Neuronal stem cell (in vitro differentiated cells): ENCODE measurements around the gene NPEPPS.
"Not testable (repeated sequence)": the region's sequence is repeated elsewhere in the genome, so short reads cannot be mapped to it uniquely, and the experiment has no call there.

Experiments used
- DNase-seq: peaks from one replicate; pipeline ENCODE4 v3.0.0-alpha.2; 2013; ENCODE audit warnings: low spot score
- H2AFZ ChIP-seq: one replicate; pipeline ENCODE4 v1.6.1; 2013; ENCODE audit warnings: mild to moderate bottlenecking, low read length, inconsistent platforms
- H2AK5ac ChIP-seq: 2 replicates; pipeline ENCODE4 v1.6.1; 2013; ENCODE audit warnings: low read depth, mild to moderate bottlenecking, inconsistent platforms, low read length, moderate library complexity, mixed read lengths
- H2BK120ac ChIP-seq: 2 replicates; pipeline ENCODE4 v1.6.1; 2013; ENCODE audit warnings: low read depth, mild to moderate bottlenecking, inconsistent platforms, low read length, moderate library complexity, mixed read lengths
- H2BK12ac ChIP-seq: one replicate; pipeline ENCODE4 v1.6.1; 2013; ENCODE audit warnings: low read length, inconsistent platforms
- H2BK15ac ChIP-seq: 2 replicates; pipeline ENCODE4 v1.6.1; 2013; ENCODE audit warnings: mild to moderate bottlenecking, low read length, inconsistent platforms, mixed read lengths
- H2BK5ac ChIP-seq: one replicate; pipeline ENCODE4 v1.6.1; 2013; ENCODE audit warnings: inconsistent platforms, mild to moderate bottlenecking, low read length, moderate library complexity
- H3K14ac ChIP-seq: one replicate; pipeline ENCODE4 v1.6.1; 2013; ENCODE audit warnings: low read length, inconsistent platforms
- H3K18ac ChIP-seq: 2 replicates; pipeline ENCODE4 v1.6.1; 2013; ENCODE audit warnings: low read length, inconsistent platforms
- H3K23ac ChIP-seq: 2 replicates; pipeline ENCODE4 v1.6.1; 2013; ENCODE audit warnings: low read depth, mild to moderate bottlenecking, mixed read lengths, low read length, inconsistent platforms; ENCODE audit not compliant: poor library complexity
- H3K27ac ChIP-seq: replicated peaks from 3 replicates; pipeline ENCODE4 v1.5.1; 2013; ENCODE audit warnings: low read length, inconsistent platforms
- H3K27me3 ChIP-seq, 3 experiments: 2 replicates each; pipeline ENCODE4 v1.6.1; 2013; ENCODE audit warnings: low read length in 3 of 3, mild to moderate bottlenecking in 2 of 3, inconsistent platforms in 1 of 3, low read depth in 1 of 3, mixed read lengths in 1 of 3, moderate library complexity in 1 of 3; ENCODE audit not compliant: control insufficient read depth in 3 of 3, insufficient read depth in 3 of 3
- H3K36me3 ChIP-seq, 2 donors: replicated peaks in 1 of 2; 2 replicates each; pipeline ENCODE4 v1.6.1; 2013; ENCODE audit warnings: low read length in 2 of 2; ENCODE audit not compliant: control insufficient read depth in 2 of 2, insufficient read depth in 2 of 2
- H3K4ac ChIP-seq: 2 replicates; pipeline ENCODE4 v1.6.1; 2013; ENCODE audit warnings: inconsistent platforms, mild to moderate bottlenecking, low read length, moderate library complexity
- H3K4me1 ChIP-seq, 2 donors: 1 replicate in 1 of 2; 2 replicates in 1 of 2; pipeline ENCODE4 v1.6.1; 2013; ENCODE audit warnings: low read length in 2 of 2, low read depth in 1 of 2; ENCODE audit not compliant: control insufficient read depth in 2 of 2, insufficient read depth in 1 of 2
- H3K4me2 ChIP-seq: one replicate; pipeline ENCODE4 v1.6.1; 2013; ENCODE audit warnings: mild to moderate bottlenecking, low read length, inconsistent platforms; ENCODE audit not compliant: insufficient read depth, poor library complexity, severe bottlenecking
- H3K4me3 ChIP-seq, 2 donors: 2 replicates each; pipeline ENCODE4 v1.5.1; 2013; ENCODE audit warnings: low read length in 2 of 2, mild to moderate bottlenecking in 2 of 2, inconsistent platforms in 1 of 2, moderate library complexity in 1 of 2
- H3K79me1 ChIP-seq: one replicate; pipeline ENCODE4 v1.6.1; 2013; ENCODE audit warnings: low read depth, mild to moderate bottlenecking, inconsistent platforms, low read length, moderate library complexity
- H3K9ac ChIP-seq: one replicate; pipeline ENCODE4 v1.6.1; 2013; ENCODE audit warnings: mild to moderate bottlenecking, low read depth, low read length, inconsistent platforms; ENCODE audit not compliant: poor library complexity
- H3K9me3 ChIP-seq, 2 donors: replicated peaks in 1 of 2; 2 replicates each; pipeline versions ENCODE3 to v1.6.1; 2013; ENCODE audit warnings: low read length in 2 of 2, mild to moderate bottlenecking in 2 of 2, inconsistent platforms in 1 of 2, low read depth in 1 of 2, mixed read lengths in 1 of 2, moderate library complexity in 1 of 2; ENCODE audit not compliant: control insufficient read depth in 2 of 2, insufficient read depth in 1 of 2
- H4K8ac ChIP-seq: one replicate; pipeline ENCODE4 v1.6.1; 2013; ENCODE audit warnings: low read depth, mild to moderate bottlenecking, inconsistent platforms, low read length, moderate library complexity
- H4K91ac ChIP-seq: one replicate; pipeline ENCODE4 v1.6.1; 2013; ENCODE audit warnings: low read length, low read depth, mild to moderate bottlenecking, inconsistent platforms; ENCODE audit not compliant: poor library complexity
- WGBS, 2 donors: extraction: QIAGEN DNeasy Blood & Tissue Kit; methylation state at CpG; one replicate each; pipeline ENCODE4 v1.1.7; 2013; ENCODE audit warnings: missing lambda C conversion rate in 2 of 2, mixed read lengths in 1 of 2; ENCODE audit not compliant: insufficient read length in 2 of 2, insufficient replicate concordance in 1 of 2; ENCODE audit errors: extremely low coverage in 2 of 2; 5-methylcytosine and 5-hydroxymethylcytosine counted together

The NPEPPS gene

DNA sequence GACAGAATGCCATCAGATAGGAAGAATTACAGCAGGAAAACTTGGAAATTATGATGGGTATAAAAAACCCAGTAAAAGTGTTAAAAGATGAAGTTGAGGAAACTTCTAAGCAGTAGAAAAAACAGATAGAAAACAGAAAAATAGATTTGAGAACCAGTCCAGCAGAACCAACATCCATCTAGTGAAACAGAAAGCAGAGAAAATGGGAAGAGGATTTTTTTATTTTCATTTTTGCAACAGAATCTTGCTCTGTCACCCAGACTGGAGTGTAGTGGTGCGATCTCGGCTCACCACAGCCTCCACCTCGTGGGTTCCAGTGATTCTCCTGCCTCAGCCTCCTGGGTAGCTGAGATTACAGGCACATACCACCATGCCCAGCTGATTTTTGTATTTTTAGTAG lies 41.7 kb downstream of the NPEPPS start:
- H2BK5ac ChIP-seq, H3K4me1 ChIP-seq, H3K9me3 ChIP-seq, H2AK5ac ChIP-seq, H2AFZ ChIP-seq, DNase-seq, H4K91ac ChIP-seq, H2BK12ac ChIP-seq, H3K27ac ChIP-seq, H2BK15ac ChIP-seq, H3K23ac ChIP-seq, H3K14ac ChIP-seq, H3K4me2 ChIP-seq, H3K9ac ChIP-seq, H3K4ac ChIP-seq, H3K18ac ChIP-seq, H3K4me3 ChIP-seq, H3K79me1 ChIP-seq, H2BK120ac ChIP-seq, H4K8ac ChIP-seq, H3K27me3 ChIP-seq: not testable (repeated sequence)
- no CpG with 5 or more reads among the region's 3 CpGs for whole genome bisulfite sequencing, 2 donors
- H3K36me3 ChIP-seq = peaks cover 0 to 19% of the 10 kb centered on the region in 2 donors

DNA sequence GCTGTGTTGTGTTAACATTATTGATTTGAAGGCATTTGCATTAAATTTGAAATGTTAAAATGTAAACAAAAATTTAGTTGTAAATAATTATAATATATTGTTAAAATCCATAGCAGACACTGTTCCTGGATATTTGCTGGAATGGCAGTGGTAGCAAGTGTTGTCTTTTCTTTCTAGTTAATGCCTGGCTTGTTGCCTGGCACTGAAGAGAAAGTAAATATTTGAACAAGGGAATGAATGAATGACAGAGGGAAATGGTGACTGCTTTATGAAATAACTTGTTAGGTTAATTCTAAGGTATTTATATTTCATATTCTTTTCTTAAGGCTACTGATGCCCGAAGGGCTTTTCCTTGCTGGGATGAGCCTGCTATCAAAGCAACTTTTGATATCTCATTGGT lies 51.5 kb downstream of the NPEPPS start:
- H3K4me3 ChIP-seq, H4K8ac ChIP-seq, H3K18ac ChIP-seq, H3K27me3 ChIP-seq, H3K14ac ChIP-seq, H3K79me1 ChIP-seq, H2BK15ac ChIP-seq, H3K9me3 ChIP-seq, H3K4me1 ChIP-seq, H2BK12ac ChIP-seq, H3K4me2 ChIP-seq, H3K23ac ChIP-seq, H3K9ac ChIP-seq, DNase-seq, H2BK120ac ChIP-seq, H4K91ac ChIP-seq, H2AK5ac ChIP-seq, H3K4ac ChIP-seq, H2BK5ac ChIP-seq, H3K27ac ChIP-seq, H2AFZ ChIP-seq: not testable (repeated sequence)
- no CpG with 5 or more reads among the region's 1 CpG for WGBS, 2 donors
- H3K36me3 ChIP-seq = peaks cover 0 to 21% of the 10 kb centered on the region in 2 donors

DNA sequence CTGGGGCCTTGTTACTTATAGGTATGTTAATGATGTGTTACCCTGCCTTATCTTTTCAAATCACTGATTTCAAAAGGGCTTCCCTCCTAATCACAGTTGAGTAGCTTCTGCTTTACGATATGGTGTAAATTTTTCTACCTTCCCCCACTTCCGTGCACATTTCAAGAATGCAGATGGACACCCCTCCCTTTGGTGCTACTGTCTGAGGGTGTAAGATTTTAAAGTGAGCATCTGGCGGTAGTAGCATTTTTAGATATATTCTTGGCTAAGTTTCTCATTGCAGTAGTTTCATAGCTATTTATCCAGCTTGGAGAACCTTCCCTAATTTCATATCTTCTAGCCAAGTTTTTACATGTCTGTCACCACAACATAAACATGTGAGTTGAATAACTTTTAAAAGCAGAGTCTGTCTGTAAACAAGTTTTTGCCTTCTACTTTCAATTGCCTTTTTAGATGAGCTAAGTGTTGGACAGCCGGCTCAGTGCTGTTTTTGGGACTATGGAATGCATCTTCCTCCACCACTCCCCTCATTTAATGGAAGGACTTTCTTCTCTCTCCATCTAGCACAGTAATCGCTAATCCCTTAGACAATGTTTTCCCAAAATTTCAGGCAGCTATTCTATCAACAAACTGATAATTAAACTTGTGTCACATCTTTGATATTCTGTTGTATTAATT lies 55.6 kb downstream of the NPEPPS start:
- H3K23ac ChIP-seq, H3K9ac ChIP-seq, H4K8ac ChIP-seq, H2BK120ac ChIP-seq, H3K18ac ChIP-seq, H2BK15ac ChIP-seq, H3K4ac ChIP-seq, H2AFZ ChIP-seq, H3K27me3 ChIP-seq, H3K14ac ChIP-seq, H3K4me3 ChIP-seq, H3K4me2 ChIP-seq, DNase-seq, H4K91ac ChIP-seq, H2BK5ac ChIP-seq, H2AK5ac ChIP-seq, H3K79me1 ChIP-seq, H2BK12ac ChIP-seq, H3K4me1 ChIP-seq, H3K27ac ChIP-seq, H3K9me3 ChIP-seq: not testable (repeated sequence)
- peaks cover 0 to 22% of the 10 kb centered on the region in 2 donors for H3K36me3 ChIP-seq
- WGBS, 2 donors = no CpG with 5 or more reads among the region's 5 CpGs

DNA sequence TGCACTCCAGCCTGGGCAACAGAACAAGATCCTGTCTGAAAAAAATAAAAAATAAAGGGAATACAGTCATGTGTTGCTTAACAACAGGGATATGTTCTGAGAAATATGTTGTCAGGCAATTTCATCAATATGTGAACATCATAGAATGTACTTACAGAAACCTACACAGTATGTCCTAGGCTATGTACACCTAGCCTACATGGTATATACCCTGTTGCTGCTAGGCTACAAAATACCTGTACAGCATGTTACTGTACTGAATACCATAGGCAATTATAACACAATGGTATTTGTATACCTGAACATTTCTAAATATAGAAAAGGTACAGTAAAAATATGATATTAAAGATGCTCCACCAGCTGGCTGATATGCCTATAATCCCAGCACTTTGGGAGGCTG lies 62.6 kb downstream of the NPEPPS start:
- not testable (repeated sequence) for H3K4me3 ChIP-seq, H3K27me3 ChIP-seq, H3K9ac ChIP-seq, H2AFZ ChIP-seq, H3K14ac ChIP-seq, H2BK5ac ChIP-seq, H3K23ac ChIP-seq, H3K9me3 ChIP-seq, H3K79me1 ChIP-seq, H3K4me1 ChIP-seq, H2AK5ac ChIP-seq, H4K91ac ChIP-seq, H3K18ac ChIP-seq, H2BK15ac ChIP-seq, H4K8ac ChIP-seq, H3K4ac ChIP-seq, H3K4me2 ChIP-seq, H2BK120ac ChIP-seq, H2BK12ac ChIP-seq, DNase-seq, H3K27ac ChIP-seq
- peaks cover 0 to 68% of the 10 kb centered on the region in 2 donors for H3K36me3 ChIP-seq
